NOMO-1 (cell line): ENCODE measurements around the gene GPR153.

Experiments used
- DNase-seq, 2 experiments: peaks; one replicate each; lab custom pipeline; 2025; ENCODE audit not compliant: unreplicated experiment in 2 of 2; lab: John Stamatoyannopoulos, UW

GPR153 gene

GRCh38 chr1:6249739-6250689 lies 10.9 kb downstream of the GPR153 start:
- no peak for DNase-seq

GRCh38 chr1:6248932-6249738 lies 11.8 kb downstream of the GPR153 start:
- no peak for DNase-seq

- DNase-seq: no peak
Observed at GRCh38 chr1:6248161-6248776, 12.6 kb downstream of the GPR153 start.

- DNase-seq: no peak
Observed at GRCh38 chr1:6247651-6248050, 13.2 kb downstream of the GPR153 start.

GRCh38 chr1:6246497-6247467 lies 14.1 kb downstream of the GPR153 start:
- DNase-seq: peak; percentile 52 to 53

- DNase-seq: no peak
Observed at GRCh38 chr1:6245869-6246496, 14.9 kb downstream of the GPR153 start.

GRCh38 chr1:6245086-6245868 lies 15.6 kb downstream of the GPR153 start:
- peak; percentile 67 to 92 for DNase-seq

GRCh38 chr1:6244401-6245049 lies 16.4 kb downstream of the GPR153 start:
- DNase-seq: no peak

GRCh38 chr1:6243993-6244392 lies 16.9 kb downstream of the GPR153 start, which contains the start of gene HES3:
Gene HES3, plus strand, starts transcription at chr1:6244179. Its CDS starts 187 bp downstream, at chr1:6244366.
- no peak for DNase-seq

GRCh38 chr1:6243053-6243834 lies 17.7 kb downstream of the GPR153 start:
- DNase-seq: no peak

- no peak for DNase-seq
Observed at GRCh38 chr1:6241887-6242740, 18.8 kb downstream of the GPR153 start.

GRCh38 chr1:6241107-6241886 lies 19.6 kb downstream of the GPR153 start:
- no peak for DNase-seq

GRCh38 chr1:6239950-6240768 lies 20.7 kb downstream of the GPR153 start:
- DNase-seq: peak; percentile 48 to 76

- DNase-seq: no peak
Observed at GRCh38 chr1:6239213-6239752, 21.6 kb downstream of the GPR153 start.

- no peak for DNase-seq
Observed at GRCh38 chr1:6237093-6237492, 23.8 kb downstream of the GPR153 start.
